AG04449 (cell line): ENCODE measurements around the gene PYGO2.
A peak's percentile ranks its signal among the peaks of the same experiment; 100 is the strongest.

Experiments used
- CTCF ChIA-PET: fragments of 350-600 bp; formaldehyde crosslinking; extraction: SDS; loops from one replicate; lab custom pipeline; 2021; ENCODE audit warnings: antibody characterized with exemption; lab: Yijun Ruan, JAX
- POLR2A ChIA-PET: fragments of 400-600, 350-600 bp; formaldehyde crosslinking; extraction: SDS; loops from one replicate; lab custom pipeline; 2020; ENCODE audit warnings: antibody characterized with exemption, inconsistent platforms; lab: Yijun Ruan, JAX
- DNase-seq: peaks from one replicate; pipeline ENCODE4 v3.0.0-alpha.2; 2010; ENCODE audit warnings: low read depth, low spot score
- H3K4me3 ChIP-seq: 2 replicates; pipeline ENCODE4 v1.5.1; 2011; ENCODE audit warnings: low read depth, mild to moderate bottlenecking, control low read depth, low read length
- CTCF ChIP-seq: IDR thresholded peaks from one replicate; pipeline ENCODE4 v1.5.1; 2011; ENCODE audit warnings: mild to moderate bottlenecking, moderate library complexity, low read length, control low read depth, inconsistent platforms; ENCODE audit not compliant: insufficient read depth; ENCODE audit errors: missing control alignments

PYGO2 gene

GRCh38 chr1:154957091-154957657, 4.4 kb downstream of the PYGO2 start:
- POLR2A ChIA-PET = interaction anchor here (3.2 kb wide), 1 partner anchor 13 kb away, joined by 22 read pairs; the partner anchor contains the start of gene SHC1
- no peak for TF ChIP-seq CTCF
- no peak overlapping the region for H3K4me3 ChIP-seq
- CTCF ChIA-PET = interaction anchor here (0.5 to 5.5 kb wide), 11 partner anchors 15 to 287 kb away, joined by 3 to 70 read pairs (median 11); partner anchors contain the start of genes ADAM15, LENEP and SHC1
- DNase-seq = no peak

GRCh38 chr1:154956544-154956941, 5.0 kb downstream of the PYGO2 start:
- H3K4me3 ChIP-seq = peak overlapping the region; percentile 66
- ChIA-PET POLR2A (interaction anchor here (1.2 to 3.2 kb wide), 6 partner anchors 14 to 96 kb away, joined by 3 to 22 read pairs (median 7); partner anchors contain the start of genes CKS1B, PMVK and SHC1), CTCF (interaction anchor here (0.5 to 5.5 kb wide), 20 partner anchors 8 to 396 kb away, joined by 3 to 70 read pairs (median 8); partner anchors contain the start of genes ADAM15, LENEP and SHC1)
- DNase-seq = no peak
- TF ChIP-seq CTCF = no peak

GRCh38 chr1:154955718-154956543, 5.7 kb downstream of the PYGO2 start, which contains the start of gene PBXIP1:
TSS of gene PBXIP1 (minus strand) at chr1:154956099. CDS start at chr1:154953721, 2,378 bp downstream.
- DNase-seq = peak; percentile 50
- peak within 1 kb of the TSS; percentile 66 for H3K4me3 ChIP-seq
- CTCF ChIA-PET = interaction anchor here (0.8 to 5.5 kb wide), 26 partner anchors 9 to 396 kb away, joined by 3 to 70 read pairs (median 7); partner anchors contain the start of genes ADAM15, FLAD1, KRTCAP2 and LENEP
- TF ChIP-seq CTCF = peak; percentile 31
- POLR2A ChIA-PET = interaction anchor here (0.7 to 3.2 kb wide), 10 partner anchors 14 to 96 kb away, joined by 3 to 22 read pairs (median 4); partner anchors contain the start of genes CKS1B, LENEP, PMVK and SHC1

- TF ChIP-seq CTCF = no peak
- ChIA-PET CTCF (interaction anchor here (0.7 to 5.5 kb wide), 28 partner anchors 9 to 395 kb away, joined by 3 to 70 read pairs (median 6); partner anchors contain the start of genes ADAM15, FLAD1, KRTCAP2 and LENEP), POLR2A (interaction anchor here (0.7 to 3.2 kb wide), 10 partner anchors 15 to 97 kb away, joined by 3 to 22 read pairs (median 4); partner anchors contain the start of genes CKS1B, LENEP, PMVK and SHC1)
- no peak for DNase-seq
- H3K4me3 ChIP-seq = peak overlapping the region; percentile 66
Measured at GRCh38 chr1:154955039-154955717, 6.4 kb downstream of the PYGO2 start.

- no peak for DNase-seq
- TF ChIP-seq CTCF = no peak
- ChIA-PET POLR2A (interaction anchor here (2.0 to 3.2 kb wide), 2 partner anchors 16 to 44 kb away, joined by 6 to 22 read pairs; partner anchors contain the start of gene SHC1), CTCF (interaction anchor here (0.7 to 5.5 kb wide), 16 partner anchors 10 to 394 kb away, joined by 3 to 70 read pairs (median 9); partner anchors contain the start of genes LENEP, PMVK and SHC1)
- peak overlapping the region; percentile 66 for H3K4me3 ChIP-seq
Measured at GRCh38 chr1:154954541-154954940, 7.0 kb downstream of the PYGO2 start.
